Spleen (tissue), 7 donors: ENCODE data around the gene TTLL11.

Experiments used
- POLR2A ChIP-seq, 3 donors: fragments of 450-650 bp; IDR thresholded peaks; one replicate each; pipeline ENCODE4 v1.5.1; 2017; ENCODE audit warnings: antibody characterized with exemption in 3 of 3, mild to moderate bottlenecking in 1 of 3
- POLR2AphosphoS5 ChIP-seq, 3 donors: sonication (generic); formaldehyde crosslinking; IDR thresholded peaks; one replicate each; pipeline ENCODE4 v1.5.1; 2017; ENCODE audit warnings: antibody characterized with exemption in 3 of 3
- TF ChIP-seq, protein P1 (sequence below), 11 experiments: fragments of 200-600 bp in 7 of 11; fragments of 450-650 bp in 4 of 11; sonication (generic) in 4 of 11; IDR thresholded peaks in 8 of 11; conservative IDR thresholded peaks in 3 of 11; 1 replicate in 7 of 11; 2 replicates in 4 of 11; pipeline versions ENCODE4 v1.4.0 to v1.8.0; 2016 to 2021; ENCODE audit warnings: antibody characterized with exemption in 11 of 11, inconsistent platforms in 4 of 11, mild to moderate bottlenecking in 1 of 11
- donor health status: DM: no; HTN: no; CAD: no; lungs with moderate emphysema.
- donor health status: DM: no; HTN: no; CAD: no.
- donor health status: DM: no; HTN: no; CAD: no.

DNA sequence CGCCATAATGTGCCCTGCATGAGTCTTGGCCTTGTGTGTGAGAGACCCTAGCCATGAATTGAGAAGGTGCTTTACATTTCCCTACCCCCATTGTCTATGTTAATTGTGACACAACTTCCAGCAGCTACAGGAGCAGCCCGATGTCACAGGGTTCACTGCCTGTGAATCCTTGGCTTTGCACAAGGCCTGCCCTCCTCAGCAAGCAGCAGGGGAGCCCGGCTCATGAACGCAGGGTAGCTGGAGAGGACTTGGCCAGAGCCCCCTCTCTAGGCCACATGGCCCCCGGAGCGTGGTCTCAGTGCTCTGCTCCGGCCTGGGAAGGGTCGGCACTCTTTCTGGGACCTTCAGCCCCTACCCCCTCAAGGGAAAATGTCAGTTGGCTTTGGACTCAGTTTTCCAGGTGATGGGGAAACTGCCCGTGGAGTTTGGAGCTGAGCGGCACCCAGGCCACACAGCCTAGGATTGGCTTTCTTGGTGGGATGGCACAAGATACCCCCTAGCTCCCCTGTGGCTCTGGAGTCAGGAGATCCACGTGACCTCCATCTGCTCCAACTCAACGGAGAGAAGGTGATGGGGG is 280.9 kb downstream of the TTLL11 start:
- TF ChIP-seq, protein P1, sequence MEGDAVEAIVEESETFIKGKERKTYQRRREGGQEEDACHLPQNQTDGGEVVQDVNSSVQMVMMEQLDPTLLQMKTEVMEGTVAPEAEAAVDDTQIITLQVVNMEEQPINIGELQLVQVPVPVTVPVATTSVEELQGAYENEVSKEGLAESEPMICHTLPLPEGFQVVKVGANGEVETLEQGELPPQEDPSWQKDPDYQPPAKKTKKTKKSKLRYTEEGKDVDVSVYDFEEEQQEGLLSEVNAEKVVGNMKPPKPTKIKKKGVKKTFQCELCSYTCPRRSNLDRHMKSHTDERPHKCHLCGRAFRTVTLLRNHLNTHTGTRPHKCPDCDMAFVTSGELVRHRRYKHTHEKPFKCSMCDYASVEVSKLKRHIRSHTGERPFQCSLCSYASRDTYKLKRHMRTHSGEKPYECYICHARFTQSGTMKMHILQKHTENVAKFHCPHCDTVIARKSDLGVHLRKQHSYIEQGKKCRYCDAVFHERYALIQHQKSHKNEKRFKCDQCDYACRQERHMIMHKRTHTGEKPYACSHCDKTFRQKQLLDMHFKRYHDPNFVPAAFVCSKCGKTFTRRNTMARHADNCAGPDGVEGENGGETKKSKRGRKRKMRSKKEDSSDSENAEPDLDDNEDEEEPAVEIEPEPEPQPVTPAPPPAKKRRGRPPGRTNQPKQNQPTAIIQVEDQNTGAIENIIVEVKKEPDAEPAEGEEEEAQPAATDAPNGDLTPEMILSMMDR (IDR thresholded peaks at IDR 0.05 in 8 of 11, conservative IDR thresholded peaks at IDR 0.05 in 3 of 11) = no peak
- TF ChIP-seq POLR2AphosphoS5 (IDR thresholded peaks at IDR 0.05) (no peak), POLR2A (IDR thresholded peaks at IDR 0.05) (no peak)
